ENCODE data around the gene FBN2. TPM values are rescaled to one million over a fixed set of nuclear protein-coding genes. Genes with fewer than 3 reads are reported as not detected.

FBN2 gene
- total RNA-seq, 1 experiment from 2014 or later, result 193 TPM

DNA sequence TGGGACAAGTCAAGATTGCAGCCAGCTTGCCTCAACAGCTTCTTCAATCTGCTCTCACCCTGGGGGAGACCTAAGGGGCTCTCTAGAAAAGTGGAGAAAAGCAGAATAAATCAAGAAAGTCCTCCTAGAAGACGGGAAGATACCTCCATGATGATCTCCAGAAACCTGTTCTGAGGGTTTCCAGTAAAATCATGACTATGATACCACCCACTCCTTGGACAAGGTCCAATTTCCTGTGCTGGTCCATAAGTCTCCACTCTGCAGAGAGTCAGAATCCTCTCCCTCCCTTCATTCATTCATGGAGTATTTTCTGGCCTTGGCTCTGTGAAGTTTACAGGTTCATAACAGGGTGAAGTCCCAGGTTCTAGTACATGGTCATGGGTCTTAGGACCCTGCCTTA lies 285.8 kb downstream of the FBN2 start:
- no peaks in the 10 kb centered on the region for H3K27me3 Mint-ChIP-seq (ENCODE audit: insufficient read depth, unreplicated experiment)
- peak; percentile 30 for DNase-seq (ENCODE audit: unreplicated experiment)
- TF ChIP-seq CTCF (IDR thresholded peaks at IDR 0.05; ENCODE audit: unreplicated experiment), result no peak
- no peak overlapping the region for H3K4me3 Mint-ChIP-seq (ENCODE audit: unreplicated experiment)
- H3K4me1 Mint-ChIP-seq (ENCODE audit: insufficient read depth, unreplicated experiment), result peaks cover 10% of the 10 kb centered on the region
- ChIA-PET CTCF (interaction anchor here (0.6 to 2.2 kb wide), 3 partner anchors 10 to 276 kb away, joined by 4 to 13 read pairs (median 4); no protein-coding TSS in a partner anchor), POLR2A (no interaction called here)
- no TSS peak for BruUV-seq (replicated peaks)
- intact Hi-C loops (cut with micrococcal nuclease), result no loop called here
- H3K27ac Mint-ChIP-seq (ENCODE audit: low read depth, unreplicated experiment), result no peak overlapping the region
- H3K36me3 Mint-ChIP-seq (ENCODE audit: insufficient read depth, unreplicated experiment), result peaks cover 6% of the 10 kb centered on the region
- peaks cover 7% of the 10 kb centered on the region for H3K9me3 Mint-ChIP-seq (ENCODE audit: unreplicated experiment)

DNA sequence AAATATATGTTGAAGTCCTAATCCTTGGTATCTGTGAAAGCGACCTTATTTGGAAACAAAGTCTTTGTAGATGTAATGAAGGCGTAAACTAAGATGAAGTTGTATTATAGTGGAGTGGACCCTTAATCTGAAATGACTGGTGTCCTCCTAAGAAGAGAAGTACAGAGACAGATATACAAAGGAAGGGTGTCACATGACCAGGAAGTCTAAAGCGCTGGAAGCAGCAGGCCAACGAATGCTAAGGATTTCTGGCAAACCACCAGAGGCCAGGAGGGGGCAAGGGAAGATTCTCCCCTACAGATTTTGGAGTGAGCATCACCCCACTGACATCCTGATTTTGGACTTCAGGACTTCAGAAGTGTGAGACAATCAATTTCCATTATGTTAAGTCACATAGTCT lies 292.1 kb downstream of the FBN2 start:
- Mint-ChIP-seq H3K4me1 (ENCODE audit: insufficient read depth, unreplicated experiment) (no peaks in the 10 kb centered on the region), H3K4me3 (ENCODE audit: unreplicated experiment) (no peak overlapping the region), H3K27me3 (ENCODE audit: insufficient read depth, unreplicated experiment) (no peaks in the 10 kb centered on the region), H3K27ac (ENCODE audit: low read depth, unreplicated experiment) (no peak overlapping the region), H3K9me3 (ENCODE audit: unreplicated experiment) (peaks cover 8% of the 10 kb centered on the region), H3K36me3 (ENCODE audit: insufficient read depth, unreplicated experiment) (no peaks in the 10 kb centered on the region)
- ChIA-PET CTCF (no interaction called here), POLR2A (no interaction called here)
- intact Hi-C loops (cut with micrococcal nuclease), result no loop called here
- no peak for DNase-seq (ENCODE audit: unreplicated experiment)
- BruUV-seq (replicated peaks), result no TSS peak
- no peak for TF ChIP-seq CTCF (IDR thresholded peaks at IDR 0.05; ENCODE audit: unreplicated experiment)

- BruUV-seq (replicated peaks), result no TSS peak
- peaks cover 8% of the 10 kb centered on the region for H3K9me3 Mint-ChIP-seq (ENCODE audit: unreplicated experiment)
These were observed 294.0 kb downstream of the FBN2 start for GRCh38 chr5:128243958-128244582.

GRCh38 chr5:128241051-128241695 lies 296.9 kb downstream of the FBN2 start:
- H3K4me1 Mint-ChIP-seq (ENCODE audit: insufficient read depth, unreplicated experiment), result no peaks in the 10 kb centered on the region
- H3K27me3 Mint-ChIP-seq (ENCODE audit: insufficient read depth, unreplicated experiment), result no peaks in the 10 kb centered on the region
- intact Hi-C loops (cut with micrococcal nuclease), result no loop called here
- POLR2A ChIA-PET, result no interaction called here
- DNase-seq (ENCODE audit: unreplicated experiment), result no peak
- H3K27ac Mint-ChIP-seq (ENCODE audit: low read depth, unreplicated experiment), result no peak overlapping the region
- no peak overlapping the region for H3K4me3 Mint-ChIP-seq (ENCODE audit: unreplicated experiment)
- no peak for TF ChIP-seq CTCF (IDR thresholded peaks at IDR 0.05; ENCODE audit: unreplicated experiment)
- H3K36me3 Mint-ChIP-seq (ENCODE audit: insufficient read depth, unreplicated experiment), result no peaks in the 10 kb centered on the region
- peaks cover 8% of the 10 kb centered on the region for H3K9me3 Mint-ChIP-seq (ENCODE audit: unreplicated experiment)
- no TSS peak for BruUV-seq (replicated peaks)
- CTCF ChIA-PET, result interaction anchor here (1.1 to 2.6 kb wide), 2 partner anchors 12 to 46 kb away, joined by 3 to 13 read pairs; no protein-coding TSS in a partner anchor

More at GRCh38 chr5:128243958-128244582, 294.0 kb downstream of the FBN2 start:
- no peak for TF ChIP-seq CTCF (IDR thresholded peaks at IDR 0.05; ENCODE audit: unreplicated experiment)
- H3K36me3 Mint-ChIP-seq (ENCODE audit: insufficient read depth, unreplicated experiment), result no peaks in the 10 kb centered on the region
- ChIA-PET POLR2A (no interaction called here), CTCF (no interaction called here)
- no peaks in the 10 kb centered on the region for H3K4me1 Mint-ChIP-seq (ENCODE audit: insufficient read depth, unreplicated experiment)
- no peak overlapping the region for H3K27ac Mint-ChIP-seq (ENCODE audit: low read depth, unreplicated experiment)
- H3K4me3 Mint-ChIP-seq (ENCODE audit: unreplicated experiment), result no peak overlapping the region
- H3K27me3 Mint-ChIP-seq (ENCODE audit: insufficient read depth, unreplicated experiment), result no peaks in the 10 kb centered on the region
- no peak for DNase-seq (ENCODE audit: unreplicated experiment)
- intact Hi-C loops (cut with micrococcal nuclease), result no loop called here
